HG03558 (cell line): Measurements from ENCODE around the gene PCDHGA12.
A peak's percentile ranks its signal among the peaks of the same experiment; 100 is the strongest.
"Not testable (repeated sequence)": the region's sequence is repeated elsewhere in the genome, so short reads cannot be mapped to it uniquely, and the experiment has no call there.

Experiments used
- ATAC-seq: cut with Tn5 transposase; IDR thresholded peaks from one replicate; pipeline ENCODE4 v1.9.1; 2021; ENCODE audit warnings: moderate number of reproducible peaks; ENCODE audit not compliant: unreplicated experiment; ENCODE audit errors: extremely low read depth

The PCDHGA12 gene

DNA sequence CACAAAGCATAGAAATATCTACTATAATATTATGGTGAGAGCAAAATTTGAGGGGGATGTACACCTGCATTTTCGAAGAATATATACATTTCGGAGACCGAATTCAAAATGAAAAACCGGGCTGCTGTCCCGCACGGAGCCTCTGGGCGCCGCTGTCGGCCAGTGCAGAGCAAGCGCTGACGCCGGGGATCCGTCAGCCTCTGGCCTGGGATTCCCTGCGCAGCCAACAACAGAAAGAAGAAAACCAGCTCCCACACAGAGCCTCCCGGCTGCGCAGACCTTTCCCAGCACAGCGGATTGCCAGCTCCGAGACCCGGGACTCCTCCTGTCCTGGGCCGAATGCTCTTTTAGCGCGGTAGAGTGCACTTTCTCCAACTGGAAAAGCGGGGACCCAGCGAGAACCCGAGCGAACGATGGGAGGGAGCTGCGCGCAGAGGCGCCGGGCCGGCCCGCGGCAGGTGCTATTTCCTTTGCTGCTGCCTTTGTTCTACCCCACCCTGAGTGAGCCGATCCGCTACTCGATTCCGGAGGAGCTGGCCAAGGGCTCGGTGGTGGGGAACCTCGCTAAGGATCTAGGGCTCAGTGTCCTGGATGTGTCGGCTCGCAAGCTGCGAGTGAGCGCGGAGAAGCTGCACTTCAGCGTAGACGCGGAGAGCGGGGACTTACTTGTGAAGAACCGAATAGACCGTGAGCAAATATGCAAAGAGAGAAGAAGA lies 22.4 kb upstream of the PCDHGA12 start, which contains the start of gene PCDHGB6:
Gene PCDHGB6, plus strand, starts transcription at position 232 of the 716 bp plus-strand sequence. Its CDS starts 182 bp downstream, at position 414.
- not testable (repeated sequence) for ATAC-seq

DNA sequence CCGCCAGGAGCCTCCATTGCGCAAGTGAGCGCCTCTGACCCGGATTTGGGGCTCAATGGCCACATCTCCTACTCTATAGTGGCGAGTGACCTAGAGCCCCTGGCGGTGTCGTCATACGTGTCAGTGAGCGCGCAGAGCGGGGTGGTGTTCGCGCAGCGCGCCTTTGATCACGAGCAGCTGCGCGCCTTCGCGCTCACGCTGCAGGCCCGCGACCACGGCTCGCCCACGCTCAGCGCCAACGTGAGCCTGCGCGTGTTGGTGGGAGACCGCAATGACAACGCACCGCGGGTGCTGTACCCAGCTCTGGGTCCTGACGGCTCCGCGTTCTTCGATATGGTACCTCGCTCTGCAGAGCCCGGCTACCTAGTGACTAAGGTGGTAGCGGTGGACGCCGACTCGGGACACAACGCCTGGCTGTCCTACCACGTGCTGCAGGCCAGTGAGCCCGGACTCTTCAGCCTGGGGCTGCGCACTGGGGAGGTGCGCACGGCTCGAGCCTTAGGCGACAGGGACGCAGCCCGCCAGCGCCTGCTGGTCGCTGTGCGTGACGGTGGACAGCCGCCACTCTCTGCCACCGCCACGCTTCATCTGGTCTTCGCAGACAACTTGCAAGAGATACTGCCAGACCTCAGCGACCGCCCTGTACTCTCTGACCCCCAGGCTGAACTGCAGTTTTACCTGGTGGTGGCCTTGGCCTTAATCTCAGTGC lies 20.6 kb upstream of the PCDHGA12 start:
- no peak for ATAC-seq

DNA sequence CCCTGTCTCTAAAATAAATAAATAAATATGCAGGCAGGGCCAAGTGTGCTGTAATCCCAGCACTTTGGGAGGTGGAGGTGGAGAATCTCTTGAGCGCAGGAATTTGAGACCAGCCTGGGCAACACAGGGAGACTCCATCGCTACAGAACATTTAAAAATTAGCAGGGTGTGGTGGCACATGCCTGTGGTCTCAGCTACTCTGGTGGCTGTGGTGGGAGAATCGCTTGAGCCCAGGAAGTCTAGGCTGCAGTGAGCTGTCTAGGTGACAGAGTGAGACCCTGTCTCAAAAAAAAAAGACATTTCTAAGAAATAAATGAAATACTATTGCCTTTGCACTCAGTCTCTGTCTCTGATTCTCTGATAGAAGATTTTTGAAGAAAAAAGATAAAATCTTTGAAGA lies 18.7 kb upstream of the PCDHGA12 start:
- no peak for ATAC-seq

DNA sequence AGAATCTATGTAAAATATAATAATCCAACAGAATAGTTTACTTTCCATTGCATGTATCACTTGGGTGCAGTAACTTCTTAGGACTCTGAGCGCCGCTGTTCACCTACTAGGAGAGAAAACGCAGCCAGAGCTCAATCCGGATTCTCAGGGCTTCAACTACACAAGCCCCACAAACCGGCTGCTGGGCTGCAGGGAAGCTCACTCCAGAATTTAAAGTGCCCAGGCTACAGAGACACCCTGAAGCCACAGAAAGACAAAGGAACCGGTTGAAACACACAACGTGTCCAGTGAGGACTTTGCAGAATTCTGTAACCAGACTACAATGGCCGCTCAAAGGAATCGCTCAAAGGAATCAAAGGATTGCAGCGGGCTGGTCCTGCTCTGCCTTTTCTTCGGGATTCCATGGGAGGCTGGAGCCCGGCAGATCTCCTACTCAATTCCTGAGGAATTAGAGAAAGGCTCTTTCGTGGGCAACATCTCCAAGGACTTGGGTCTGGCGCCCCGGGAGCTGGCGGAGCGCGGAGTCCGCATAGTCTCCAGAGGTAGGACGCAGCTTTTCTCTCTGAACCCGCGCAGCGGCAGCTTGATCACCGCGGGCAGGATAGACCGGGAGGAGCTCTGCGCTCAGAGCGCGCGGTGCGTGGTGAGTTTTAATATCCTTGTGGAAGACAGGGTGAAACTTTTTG lies 17.3 kb upstream of the PCDHGA12 start, which contains the start of gene PCDHGA10:
Gene PCDHGA10, plus strand, starts transcription at position 134 of the 686 bp plus-strand sequence. Its CDS starts 189 bp downstream, at position 323.
- peak; percentile 62 for ATAC-seq

DNA sequence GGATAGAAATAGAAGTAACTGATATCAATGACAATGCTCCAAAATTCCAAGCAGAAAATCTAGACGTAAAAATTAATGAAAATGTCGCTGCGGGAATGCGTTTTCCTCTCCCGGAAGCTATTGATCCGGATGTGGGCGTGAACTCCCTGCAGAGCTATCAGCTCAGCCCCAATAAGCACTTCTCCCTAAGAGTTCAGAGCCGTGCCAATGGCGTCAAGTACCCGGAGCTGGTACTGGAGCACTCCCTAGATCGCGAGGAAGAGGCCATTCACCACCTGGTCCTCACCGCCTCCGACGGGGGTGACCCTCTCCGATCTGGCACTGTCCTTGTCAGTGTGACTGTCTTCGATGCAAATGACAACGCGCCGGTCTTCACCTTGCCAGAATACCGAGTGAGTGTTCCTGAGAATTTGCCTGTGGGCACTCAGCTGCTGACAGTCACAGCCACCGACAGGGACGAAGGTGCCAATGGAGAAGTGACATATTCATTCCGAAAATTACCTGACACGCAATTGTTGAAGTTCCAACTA lies 16.7 kb upstream of the PCDHGA12 start:
- ATAC-seq = no peak

DNA sequence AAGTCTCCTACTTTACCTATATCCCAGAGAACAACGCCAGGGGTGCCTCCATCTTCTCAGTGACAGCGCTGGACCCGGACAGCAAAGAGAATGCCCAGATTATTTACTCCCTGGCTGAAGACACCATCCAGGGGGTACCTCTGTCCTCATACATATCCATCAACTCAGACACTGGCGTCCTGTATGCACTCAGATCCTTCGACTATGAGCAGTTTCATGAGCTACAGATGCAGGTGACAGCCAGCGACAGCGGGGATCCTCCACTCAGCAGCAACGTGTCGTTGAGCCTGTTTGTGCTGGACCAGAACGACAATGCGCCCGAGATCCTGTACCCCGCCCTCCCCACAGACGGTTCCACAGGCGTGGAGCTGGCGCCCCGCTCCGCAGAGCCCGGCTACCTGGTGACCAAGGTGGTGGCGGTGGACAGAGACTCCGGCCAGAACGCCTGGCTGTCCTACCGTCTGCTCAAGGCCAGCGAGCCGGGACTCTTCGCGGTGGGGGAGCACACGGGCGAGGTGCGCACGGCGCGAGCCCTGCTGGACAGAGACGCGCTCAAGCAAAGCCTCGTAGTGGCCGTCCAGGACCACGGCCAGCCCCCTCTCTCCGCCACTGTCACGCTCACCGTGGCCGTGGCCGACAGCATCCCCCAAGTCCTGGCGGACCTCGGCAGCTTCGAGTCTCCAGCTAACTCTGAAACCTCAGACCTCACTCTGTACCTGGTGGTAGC lies 15.6 kb upstream of the PCDHGA12 start:
- ATAC-seq = not testable (repeated sequence)

DNA sequence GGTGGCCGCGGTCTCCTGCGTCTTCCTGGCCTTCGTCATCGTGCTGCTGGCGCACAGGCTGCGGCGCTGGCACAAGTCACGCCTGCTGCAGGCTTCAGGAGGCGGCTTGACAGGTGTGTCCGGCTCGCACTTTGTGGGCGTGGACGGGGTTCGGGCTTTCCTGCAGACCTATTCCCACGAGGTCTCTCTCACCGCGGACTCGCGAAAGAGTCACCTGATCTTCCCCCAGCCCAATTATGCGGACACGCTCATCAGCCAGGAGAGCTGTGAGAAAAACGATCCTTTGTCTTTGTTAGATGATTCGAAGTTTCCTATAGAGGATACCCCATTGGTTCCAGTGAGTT lies 15.1 kb upstream of the PCDHGA12 start:
- not testable (repeated sequence) for ATAC-seq

DNA sequence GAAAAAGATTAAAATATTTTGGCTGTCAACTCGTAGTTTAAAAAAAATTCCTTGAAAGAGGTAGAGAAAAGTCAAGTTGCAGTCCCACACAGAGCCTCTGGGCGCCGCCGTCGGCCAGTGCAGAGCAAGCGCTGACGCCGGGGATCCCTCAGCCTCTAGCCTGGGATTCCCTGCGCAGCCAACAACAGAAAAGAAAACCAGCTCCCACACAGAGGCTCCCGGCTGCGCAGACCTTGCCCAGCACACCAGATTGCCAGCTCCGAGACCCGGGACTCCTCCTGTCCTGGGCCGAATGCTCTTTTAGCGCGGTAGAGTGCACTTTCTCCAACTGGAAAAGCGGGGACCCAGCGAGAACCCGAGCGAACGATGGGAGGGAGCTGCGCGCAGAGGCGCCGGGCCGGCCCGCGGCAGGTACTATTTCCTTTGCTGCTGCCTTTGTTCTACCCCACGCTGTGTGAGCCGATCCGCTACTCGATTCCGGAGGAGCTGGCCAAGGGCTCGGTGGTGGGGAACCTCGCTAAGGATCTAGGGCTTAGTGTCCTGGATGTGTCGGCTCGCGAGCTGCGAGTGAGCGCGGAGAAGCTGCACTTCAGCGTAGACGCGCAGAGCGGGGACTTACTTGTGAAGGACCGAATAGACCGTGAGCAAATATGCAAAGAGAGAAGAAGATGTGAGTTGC lies 12.7 kb upstream of the PCDHGA12 start, which contains the start of gene PCDHGB7:
Gene PCDHGB7, plus strand, starts transcription at position 184 of the 679 bp plus-strand sequence. Its CDS starts 183 bp downstream, at position 367.
- peak; percentile 39 for ATAC-seq

DNA sequence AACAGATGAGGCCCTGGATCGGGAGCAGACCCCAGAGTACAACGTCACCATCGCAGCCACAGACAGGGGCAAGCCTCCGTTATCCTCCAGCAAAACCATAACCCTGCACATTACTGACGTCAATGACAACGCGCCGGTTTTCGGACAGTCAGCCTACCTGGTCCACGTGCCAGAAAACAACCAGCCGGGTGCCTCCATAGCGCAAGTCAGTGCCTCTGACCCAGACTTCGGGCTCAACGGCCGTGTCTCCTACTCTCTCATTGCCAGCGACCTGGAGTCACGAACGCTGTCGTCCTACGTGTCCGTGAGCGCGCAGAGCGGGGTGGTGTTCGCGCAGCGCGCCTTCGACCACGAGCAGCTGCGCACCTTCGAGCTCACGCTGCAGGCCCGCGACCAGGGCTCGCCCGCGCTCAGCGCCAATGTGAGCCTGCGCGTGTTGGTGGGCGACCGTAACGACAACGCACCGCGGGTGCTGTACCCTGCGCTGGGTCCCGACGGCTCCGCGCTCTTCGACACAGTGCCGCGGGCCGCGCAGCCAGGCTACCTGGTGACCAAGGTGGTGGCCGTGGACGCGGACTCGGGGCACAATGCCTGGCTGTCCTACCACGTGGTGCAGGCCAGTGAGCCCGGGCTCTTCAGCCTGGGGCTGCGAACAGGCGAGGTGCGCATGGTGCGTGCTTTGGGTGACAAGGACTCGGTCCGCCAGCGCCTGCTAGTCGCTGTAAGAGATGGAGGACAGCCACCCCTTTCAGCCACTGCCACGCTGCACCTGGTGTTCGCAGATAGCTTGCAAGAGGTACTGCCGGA lies 11.0 kb upstream of the PCDHGA12 start:
- no peak for ATAC-seq

DNA sequence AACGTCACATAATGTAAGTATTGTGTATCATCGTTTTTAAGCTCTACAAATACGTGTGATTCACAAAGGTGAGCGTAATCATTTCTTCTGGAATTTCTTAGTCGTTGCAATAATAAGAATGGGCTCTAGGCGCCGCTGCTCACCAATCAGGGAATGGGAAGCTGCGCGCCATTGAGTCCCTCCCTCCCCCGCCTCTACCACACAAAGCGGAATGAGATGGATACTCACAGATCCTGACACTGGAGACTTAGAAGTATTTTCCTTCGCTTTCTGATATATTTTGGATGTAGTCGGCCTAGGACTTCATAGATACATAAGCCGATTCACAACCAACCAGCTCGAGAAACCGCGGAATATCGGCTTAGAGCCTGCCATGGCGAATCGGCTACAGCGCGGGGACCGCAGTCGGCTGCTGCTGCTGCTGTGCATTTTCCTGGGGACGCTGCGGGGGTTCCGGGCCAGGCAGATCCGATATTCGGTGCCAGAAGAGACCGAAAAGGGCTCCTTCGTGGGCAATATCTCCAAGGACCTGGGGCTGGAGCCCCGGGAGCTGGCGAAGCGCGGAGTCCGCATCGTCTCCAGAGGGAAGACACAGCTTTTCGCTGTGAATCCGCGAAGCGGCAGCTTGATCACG lies 9.3 kb upstream of the PCDHGA12 start, which contains the start of gene PCDHGA11:
Gene PCDHGA11, plus strand, starts transcription at position 197 of the 634 bp plus-strand sequence. Its CDS starts 177 bp downstream, at position 374.
- no peak for ATAC-seq

DNA sequence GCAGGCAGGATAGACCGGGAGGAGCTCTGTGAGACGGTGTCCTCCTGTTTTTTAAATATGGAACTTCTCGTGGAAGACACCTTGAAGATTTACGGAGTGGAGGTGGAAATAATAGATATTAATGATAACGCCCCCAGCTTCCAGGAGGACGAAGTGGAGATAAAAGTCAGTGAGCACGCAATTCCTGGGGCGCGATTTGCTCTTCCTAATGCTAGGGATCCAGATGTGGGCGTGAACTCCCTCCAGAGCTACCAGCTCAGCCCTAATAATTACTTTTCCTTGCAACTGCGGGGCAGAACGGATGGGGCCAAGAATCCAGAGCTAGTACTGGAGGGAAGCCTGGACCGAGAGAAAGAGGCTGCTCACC lies 8.8 kb upstream of the PCDHGA12 start:
- no peak for ATAC-seq

DNA sequence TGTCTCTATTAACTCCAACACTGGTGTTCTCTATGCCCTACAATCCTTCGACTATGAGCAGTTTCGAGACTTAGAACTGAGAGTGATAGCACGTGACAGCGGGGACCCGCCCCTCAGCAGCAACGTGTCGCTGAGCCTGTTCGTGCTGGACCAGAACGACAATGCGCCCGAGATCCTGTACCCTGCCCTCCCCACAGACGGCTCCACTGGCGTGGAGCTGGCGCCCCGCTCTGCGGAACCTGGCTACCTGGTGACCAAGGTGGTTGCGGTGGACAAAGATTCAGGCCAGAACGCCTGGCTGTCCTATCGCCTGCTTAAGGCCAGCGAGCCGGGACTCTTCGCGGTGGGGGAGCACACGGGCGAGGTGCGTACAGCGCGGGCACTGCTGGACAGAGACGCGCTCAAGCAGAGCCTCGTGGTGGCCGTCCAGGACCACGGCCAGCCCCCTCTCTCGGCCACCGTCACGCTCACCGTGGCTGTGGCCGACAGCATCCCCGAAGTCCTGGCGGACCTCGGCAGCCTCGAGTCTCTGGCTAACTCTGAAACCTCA lies 7.5 kb upstream of the PCDHGA12 start:
- no peak for ATAC-seq

DNA sequence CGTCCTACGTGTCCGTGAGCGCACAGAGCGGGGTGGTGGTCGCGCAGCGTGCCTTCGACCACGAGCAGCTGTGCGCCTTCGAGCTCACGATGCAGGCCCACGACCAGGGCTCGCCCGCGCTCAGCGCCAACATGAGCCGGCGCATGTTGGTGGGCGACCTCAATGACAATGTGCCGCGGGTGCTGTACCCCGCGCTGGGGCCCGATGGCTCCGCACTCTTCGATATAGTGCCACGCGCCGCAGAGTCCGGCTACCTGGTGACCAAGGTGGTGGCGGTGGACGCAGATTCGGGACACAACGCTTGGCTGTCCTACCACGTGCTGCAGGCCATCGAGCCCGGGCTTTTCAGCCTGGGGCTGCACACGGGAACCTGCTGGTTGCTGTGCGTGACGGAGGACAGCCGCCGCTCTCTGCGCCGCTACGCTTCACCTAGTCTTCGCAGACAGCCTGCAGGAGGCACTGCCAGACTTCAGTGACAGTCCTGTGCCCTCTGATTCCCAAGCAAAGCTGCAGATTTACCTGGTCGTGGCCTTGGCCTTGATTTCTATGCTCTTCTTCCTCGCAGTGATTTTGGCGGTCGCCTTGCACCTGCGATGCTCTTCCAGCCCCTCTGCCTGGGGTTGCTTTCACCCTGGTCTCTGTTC lies 2.4 kb upstream of the PCDHGA12 start:
- ATAC-seq = no peak

DNA sequence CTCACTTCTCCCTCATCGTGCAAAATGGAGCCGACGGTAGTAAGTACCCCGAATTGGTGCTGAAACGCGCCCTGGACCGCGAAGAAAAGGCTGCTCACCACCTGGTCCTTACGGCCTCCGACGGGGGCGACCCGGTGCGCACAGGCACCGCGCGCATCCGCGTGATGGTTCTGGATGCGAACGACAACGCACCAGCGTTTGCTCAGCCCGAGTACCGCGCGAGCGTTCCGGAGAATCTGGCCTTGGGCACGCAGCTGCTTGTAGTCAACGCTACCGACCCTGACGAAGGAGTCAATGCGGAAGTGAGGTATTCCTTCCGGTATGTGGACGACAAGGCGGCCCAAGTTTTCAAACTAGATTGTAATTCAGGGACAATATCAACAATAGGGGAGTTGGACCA lies 979 bp downstream of the PCDHGA12 start:
- ATAC-seq = no peak

DNA sequence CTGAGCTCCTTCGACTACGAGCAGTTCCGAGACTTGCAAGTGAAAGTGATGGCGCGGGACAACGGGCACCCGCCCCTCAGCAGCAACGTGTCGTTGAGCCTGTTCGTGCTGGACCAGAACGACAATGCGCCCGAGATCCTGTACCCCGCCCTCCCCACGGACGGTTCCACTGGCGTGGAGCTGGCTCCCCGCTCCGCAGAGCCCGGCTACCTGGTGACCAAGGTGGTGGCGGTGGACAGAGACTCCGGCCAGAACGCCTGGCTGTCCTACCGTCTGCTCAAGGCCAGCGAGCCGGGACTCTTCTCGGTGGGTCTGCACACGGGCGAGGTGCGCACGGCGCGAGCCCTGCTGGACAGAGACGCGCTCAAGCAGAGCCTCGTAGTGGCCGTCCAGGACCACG lies 2.0 kb downstream of the PCDHGA12 start:
- ATAC-seq = not testable (repeated sequence)

DNA sequence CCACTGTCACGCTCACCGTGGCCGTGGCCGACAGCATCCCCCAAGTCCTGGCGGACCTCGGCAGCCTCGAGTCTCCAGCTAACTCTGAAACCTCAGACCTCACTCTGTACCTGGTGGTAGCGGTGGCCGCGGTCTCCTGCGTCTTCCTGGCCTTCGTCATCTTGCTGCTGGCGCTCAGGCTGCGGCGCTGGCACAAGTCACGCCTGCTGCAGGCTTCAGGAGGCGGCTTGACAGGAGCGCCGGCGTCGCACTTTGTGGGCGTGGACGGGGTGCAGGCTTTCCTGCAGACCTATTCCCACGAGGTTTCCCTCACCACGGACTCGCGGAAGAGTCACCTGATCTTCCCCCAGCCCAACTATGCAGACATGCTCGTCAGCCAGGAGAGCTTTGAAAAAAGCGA lies 2.4 kb downstream of the PCDHGA12 start:
- ATAC-seq = not testable (repeated sequence)

DNA sequence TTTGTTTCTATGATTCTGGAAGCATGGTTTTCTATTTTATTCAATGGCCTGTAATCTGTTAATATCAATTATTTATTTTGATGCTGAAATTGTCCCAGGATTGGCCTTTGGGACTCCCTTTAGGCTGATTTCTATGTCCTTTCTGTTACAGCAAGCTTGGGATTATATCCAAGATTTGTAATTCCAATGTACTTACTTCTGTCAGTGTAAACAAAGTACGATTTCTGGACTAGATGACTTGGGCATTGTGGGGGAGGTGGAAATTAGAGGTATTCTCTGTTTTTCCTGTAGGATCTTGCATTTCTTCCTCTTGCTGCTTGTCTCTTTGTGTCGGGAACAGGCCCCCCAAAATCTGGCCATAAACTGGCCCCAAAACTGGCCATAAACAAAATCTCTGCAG lies 3.7 kb downstream of the PCDHGA12 start:
- no peak for ATAC-seq
